Cardiac muscle cell (in vitro differentiated cells and primary cell): Measurements from ENCODE around the gene TUBB4B. TPM values are rescaled to one million over a fixed set of nuclear protein-coding genes. Genes with fewer than 3 reads are reported as not detected.

Source experiments
- DNase-seq, 2 donors: peaks; one replicate each; pipeline versions ENCODE4 v3.0.0 to v3.0.0-alpha.2; 2010 to 2017; ENCODE audit warnings: low read depth in 1 of 2, low spot score in 1 of 2
- H3K27ac ChIP-seq: fragments of 200-600 bp; sonication (generic); 2 replicates; pipeline ENCODE4 v1.5.1; 2016
- H3K27me3 ChIP-seq: fragments of 200-600 bp; sonication (generic); 2 replicates; pipeline ENCODE4 v1.6.0; 2016; ENCODE audit warnings: control low read depth
- H3K36me3 ChIP-seq: fragments of 200-600 bp; sonication (generic); 2 replicates; pipeline ENCODE4 v1.5.1; 2016; ENCODE audit warnings: control low read depth
- H3K4me1 ChIP-seq: fragments of 200-600 bp; sonication (generic); 2 replicates; pipeline ENCODE4 v1.8.1; 2017; ENCODE audit warnings: low read depth, mild to moderate bottlenecking, mixed run types
- H3K4me3 ChIP-seq: fragments of 200-600 bp; sonication (generic); 2 replicates; pipeline ENCODE4 v1.5.1; 2016; ENCODE audit warnings: mild to moderate bottlenecking
- H3K9me3 ChIP-seq: fragments of 200-600 bp; sonication (generic); 2 replicates; pipeline ENCODE4 v1.5.1; 2017; ENCODE audit warnings: low read depth, mild to moderate bottlenecking, control low read depth
- CTCF ChIP-seq: IDR thresholded peaks from 2 replicates; pipeline ENCODE4 v1.5.1; 2012; ENCODE audit warnings: low read depth, mild to moderate bottlenecking, low read length
- polyA plus RNA-seq: library from polyadenylated mRNA; unstranded; fragments of >200 nt; fragmentation: Nextera tagmentation; extraction: Ambion mirVana; gene quantifications from 2 replicates; pipeline ENCODE4 v1.2.1, GENCODE V29; 2016
- total RNA-seq: library from RNA; depleted of rRNA; stranded (reverse); fragments of >200 nt; gene quantifications from 2 replicates; pipeline ENCODE4 v1.2.3, GENCODE V29; 2016

The TUBB4B gene
- total and polyA plus RNA-seq, 2 experiments from 2014 or later: 540 to 745 TPM

- Histone ChIP-seq H3K9me3 (no peaks in the 10 kb centered on the region), H3K4me1 (peaks cover 30% of the 10 kb centered on the region), H3K27ac (peak within 1 kb of the TSS; percentile 47), H3K4me3 (peak within 1 kb of the TSS; percentile 86), H3K27me3 (no peaks in the 10 kb centered on the region), H3K36me3 (no peaks in the 10 kb centered on the region)
- peak; percentile 87 to 93 for DNase-seq
- no peak for TF ChIP-seq CTCF
These were observed 35.7 kb upstream of the TUBB4B start, which contains the start of the genes NDOR1 and TMEM203 for GRCh38 chr9:137205126-137206069. Gene NDOR1, plus strand, starts transcription at chr9:137205700. Its CDS starts 78 bp downstream, at chr9:137205778. Gene TMEM203, minus strand, starts transcription at chr9:137205648. Its CDS starts 234 bp downstream, at chr9:137205414.

- Histone ChIP-seq H3K4me3 (peak overlapping the region; percentile 86), H3K9me3 (no peaks in the 10 kb centered on the region), H3K4me1 (peaks cover 24% of the 10 kb centered on the region), H3K27me3 (no peaks in the 10 kb centered on the region), H3K36me3 (no peaks in the 10 kb centered on the region), H3K27ac (no peak overlapping the region)
- no peak for TF ChIP-seq CTCF
- no peak for DNase-seq
These were observed 34.5 kb upstream of the TUBB4B start for GRCh38 chr9:137206602-137207001.

- TF ChIP-seq CTCF: no peak
- DNase-seq: no peak
- no peak overlapping the region for H3K4me3 ChIP-seq
These were observed 29.6 kb upstream of the TUBB4B start for GRCh38 chr9:137211532-137211931.

GRCh38 chr9:137212520-137212919 is 28.6 kb upstream of the TUBB4B start:
- no peak for DNase-seq
- H3K4me3 ChIP-seq: no peak overlapping the region
- peaks cover 3% of the 10 kb centered on the region for H3K4me1 ChIP-seq
- H3K27ac ChIP-seq: no peak overlapping the region
- no peaks in the 10 kb centered on the region for H3K36me3 ChIP-seq
- TF ChIP-seq CTCF: no peak
- no peaks in the 10 kb centered on the region for H3K27me3 ChIP-seq
- H3K9me3 ChIP-seq: no peaks in the 10 kb centered on the region

More at GRCh38 chr9:137211532-137211931, 29.6 kb upstream of the TUBB4B start:
- Histone ChIP-seq H3K9me3 (no peaks in the 10 kb centered on the region), H3K27me3 (no peaks in the 10 kb centered on the region), H3K27ac (no peak overlapping the region), H3K4me1 (peaks cover under 1% of the 10 kb centered on the region), H3K36me3 (no peaks in the 10 kb centered on the region)

- TF ChIP-seq CTCF: no peak
These were observed 27.7 kb upstream of the TUBB4B start for GRCh38 chr9:137213160-137214060.

More at GRCh38 chr9:137213160-137214060, 27.7 kb upstream of the TUBB4B start:
- Histone ChIP-seq H3K36me3 (no peaks in the 10 kb centered on the region), H3K27me3 (no peaks in the 10 kb centered on the region), H3K4me3 (no peak overlapping the region), H3K9me3 (no peaks in the 10 kb centered on the region), H3K27ac (no peak overlapping the region), H3K4me1 (peaks cover 12% of the 10 kb centered on the region)
- no peak for DNase-seq
